Natural killer cell (primary cell): ENCODE measurements around the gene DIAPH1. TPM values are rescaled to one million over a fixed set of nuclear protein-coding genes. Genes with fewer than 3 reads are reported as not detected.

Experiments
- ATAC-seq, 3 donors: fragments of 150-1000 bp in 2 of 3; fragments of 200-7000 bp in 1 of 3; cut with Tn5 transposase; 1 replicate in 1 of 3; 2 replicates in 2 of 3; pipeline ENCODE4 v1.10.0; 2021; ENCODE audit warnings: mild to moderate bottlenecking in 2 of 3, moderate library complexity in 2 of 3
- DNase-seq, 2 donors: peaks; one replicate each; pipeline versions ENCODE4 v3.0.0 to v3.0.0-alpha.2; 2013 to 2021; ENCODE audit warnings: mixed read lengths in 1 of 2
- H3K27ac ChIP-seq: one replicate; pipeline ENCODE4 v1.5.1; 2013; ENCODE audit warnings: mild to moderate bottlenecking, low read length
- H3K27me3 ChIP-seq: one replicate; pipeline ENCODE4 v1.6.1; 2013; ENCODE audit warnings: low read length; ENCODE audit not compliant: control insufficient read depth, insufficient read depth
- H3K36me3 ChIP-seq: one replicate; pipeline ENCODE4 v1.6.1; 2013; ENCODE audit warnings: low read length; ENCODE audit not compliant: control insufficient read depth, insufficient read depth
- H3K4me1 ChIP-seq: one replicate; pipeline ENCODE4 v1.6.1; 2013; ENCODE audit warnings: low read length; ENCODE audit not compliant: control insufficient read depth, insufficient read depth
- H3K4me3 ChIP-seq: one replicate; pipeline ENCODE4 v1.5.1; 2013; ENCODE audit warnings: low read length
- H3K9me3 ChIP-seq: one replicate; pipeline ENCODE4 v1.6.1; 2013; ENCODE audit warnings: low read length; ENCODE audit not compliant: control insufficient read depth, insufficient read depth
- H3K27ac Mint-ChIP-seq, 2 donors: one replicate each; pipeline ENCODE4 v1.8.0; 2022; ENCODE audit warnings: mild to moderate bottlenecking in 2 of 2, mixed read lengths in 2 of 2, moderate library complexity in 1 of 2
- H3K27me3 Mint-ChIP-seq, 2 donors: one replicate each; pipeline ENCODE4 v1.8.0; 2022; ENCODE audit warnings: low read depth in 2 of 2, mixed read lengths in 2 of 2
- H3K36me3 Mint-ChIP-seq: one replicate; pipeline ENCODE4 v1.8.0; 2022; ENCODE audit warnings: mixed read lengths
- H3K4me1 Mint-ChIP-seq, 2 donors: one replicate each; pipeline ENCODE4 v1.8.0; 2022; ENCODE audit warnings: mixed read lengths in 2 of 2
- H3K4me3 Mint-ChIP-seq: one replicate; pipeline ENCODE4 v1.8.0; 2022; ENCODE audit warnings: mild to moderate bottlenecking, moderate library complexity, mixed read lengths
- H3K9me3 Mint-ChIP-seq, 2 donors: one replicate each; pipeline ENCODE4 v1.8.0; 2022; ENCODE audit warnings: mixed read lengths in 2 of 2
- WGBS: methylation state at CpG from one replicate; pipeline ENCODE4 v1.1.7; 2013; ENCODE audit warnings: missing lambda C conversion rate; ENCODE audit not compliant: insufficient coverage; 5-methylcytosine and 5-hydroxymethylcytosine counted together
- intact Hi-C: fragments of 100-400 bp; cut with micrococcal nuclease; formaldehyde crosslinking; loops from one replicate; pipeline ENCODE4 v1.14.2; 2022
- total RNA-seq, 4 donors: library from RNA; stranded (reverse); fragments of 120-200 nt in 1 of 4; gene quantifications; one replicate each; pipeline versions ENCODE4 v1.2.3 to v1.2.4, GENCODE V29; 2013 to 2022
- TF ChIP-seq, protein P1 (sequence below): fragments of 200-600 bp; IDR thresholded peaks from one replicate; pipeline ENCODE4 v1.8.0; 2022; ENCODE audit warnings: antibody characterized with exemption

DIAPH1 gene
- total RNA-seq, 3 donors from 2014 or later (not counting 1 experiment from before 2014, with no cell fraction given): 410 to 456 (median 419) TPM

- DNase-seq (no peak), ATAC-seq (no peak)
- Mint-ChIP-seq H3K9me3 (no peaks in the 10 kb centered on the region), H3K4me3 (no peak overlapping the region), H3K27ac (no peak overlapping the region), H3K4me1 (peaks cover 0 to 7% of the 10 kb centered on the region in 2 donors), H3K27me3 (no peaks in the 10 kb centered on the region), H3K36me3 (peaks cover 68% of the 10 kb centered on the region)
- Histone ChIP-seq H3K4me3 (no peak overlapping the region), H3K27ac (no peak overlapping the region), H3K4me1 (no peaks in the 10 kb centered on the region), H3K36me3 (peaks cover 85% of the 10 kb centered on the region), H3K27me3 (no peaks in the 10 kb centered on the region), H3K9me3 (no peaks in the 10 kb centered on the region)
- 100% methylated on average over 1 of the region's 2 CpGs for WGBS
- intact Hi-C loops: no loop called here
- TF ChIP-seq, protein P1, sequence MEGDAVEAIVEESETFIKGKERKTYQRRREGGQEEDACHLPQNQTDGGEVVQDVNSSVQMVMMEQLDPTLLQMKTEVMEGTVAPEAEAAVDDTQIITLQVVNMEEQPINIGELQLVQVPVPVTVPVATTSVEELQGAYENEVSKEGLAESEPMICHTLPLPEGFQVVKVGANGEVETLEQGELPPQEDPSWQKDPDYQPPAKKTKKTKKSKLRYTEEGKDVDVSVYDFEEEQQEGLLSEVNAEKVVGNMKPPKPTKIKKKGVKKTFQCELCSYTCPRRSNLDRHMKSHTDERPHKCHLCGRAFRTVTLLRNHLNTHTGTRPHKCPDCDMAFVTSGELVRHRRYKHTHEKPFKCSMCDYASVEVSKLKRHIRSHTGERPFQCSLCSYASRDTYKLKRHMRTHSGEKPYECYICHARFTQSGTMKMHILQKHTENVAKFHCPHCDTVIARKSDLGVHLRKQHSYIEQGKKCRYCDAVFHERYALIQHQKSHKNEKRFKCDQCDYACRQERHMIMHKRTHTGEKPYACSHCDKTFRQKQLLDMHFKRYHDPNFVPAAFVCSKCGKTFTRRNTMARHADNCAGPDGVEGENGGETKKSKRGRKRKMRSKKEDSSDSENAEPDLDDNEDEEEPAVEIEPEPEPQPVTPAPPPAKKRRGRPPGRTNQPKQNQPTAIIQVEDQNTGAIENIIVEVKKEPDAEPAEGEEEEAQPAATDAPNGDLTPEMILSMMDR: no peak
Observed at GRCh38 chr5:141574122-141574510, 44.7 kb downstream of the DIAPH1 start.

DNA sequence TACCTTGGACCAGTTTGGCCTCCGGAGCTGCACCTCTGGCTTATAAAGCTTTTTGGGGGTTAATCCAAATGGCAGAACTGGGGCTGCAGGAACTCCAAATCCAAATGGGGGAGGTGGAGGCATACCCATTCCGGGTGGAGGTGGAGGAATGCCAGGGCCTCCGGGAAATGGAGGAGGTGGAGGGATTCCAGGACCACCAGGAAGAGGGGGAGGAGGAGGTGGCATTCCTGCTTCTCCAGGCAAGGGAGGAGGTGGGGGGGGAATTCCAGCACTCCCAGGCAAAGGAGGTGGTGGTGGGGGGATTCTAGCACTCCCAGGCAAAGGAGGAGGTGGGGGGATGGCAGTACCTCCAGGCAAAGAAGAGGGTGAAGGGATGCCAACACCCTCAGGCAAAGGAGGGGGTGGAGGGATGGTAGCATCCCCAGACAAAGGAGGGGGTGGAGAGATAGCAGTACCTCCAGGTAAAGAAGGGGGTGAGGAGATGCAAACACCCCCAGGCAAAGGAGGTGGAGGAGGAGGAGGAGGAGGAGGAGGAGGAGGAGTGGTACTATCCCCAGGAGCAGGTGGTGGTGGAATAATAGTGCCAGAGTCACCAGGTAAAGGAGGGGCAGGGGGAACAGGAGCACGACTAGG lies 45.2 kb downstream of the DIAPH1 start:
- Histone ChIP-seq H3K36me3 (peaks cover 85% of the 10 kb centered on the region), H3K27me3 (no peaks in the 10 kb centered on the region), H3K27ac (no peak overlapping the region), H3K4me1 (no peaks in the 10 kb centered on the region), H3K9me3 (no peaks in the 10 kb centered on the region), H3K4me3 (no peak overlapping the region)
- Mint-ChIP-seq H3K4me3 (no peak overlapping the region), H3K27me3 (no peaks in the 10 kb centered on the region), H3K36me3 (peaks cover 63% of the 10 kb centered on the region), H3K27ac (no peak overlapping the region), H3K9me3 (no peaks in the 10 kb centered on the region), H3K4me1 (peaks cover 0 to 7% of the 10 kb centered on the region in 2 donors)
- intact Hi-C loops: no loop called here
- no peak for DNase-seq
- no peak for ATAC-seq
- TF ChIP-seq, protein P1: no peak
- WGBS: 96% methylated on average over 4 of the region's 4 CpGs

DNA sequence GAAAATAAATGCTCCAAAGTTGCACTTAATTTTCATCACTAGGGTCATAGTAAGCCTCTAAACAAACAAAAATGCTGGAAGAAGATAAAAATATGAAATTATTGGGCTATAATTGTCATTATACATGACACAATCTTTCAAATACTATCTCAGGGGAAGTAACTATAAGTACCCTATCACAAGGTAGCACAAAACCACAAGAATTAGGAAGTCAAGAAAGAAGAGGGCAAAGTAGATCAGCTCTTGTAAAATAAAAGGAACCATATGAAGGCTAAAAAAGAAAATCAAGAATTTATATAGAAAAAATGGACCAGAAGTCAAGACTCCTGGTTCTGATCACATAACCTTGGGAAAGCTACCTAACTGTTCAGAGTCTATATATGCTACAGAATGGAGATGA lies 48.1 kb downstream of the DIAPH1 start:
- H3K9me3 ChIP-seq: no peaks in the 10 kb centered on the region
- Mint-ChIP-seq H3K9me3 (no peaks in the 10 kb centered on the region), H3K4me1 (peaks cover 1 to 23% of the 10 kb centered on the region in 2 donors), H3K27me3 (no peaks in the 10 kb centered on the region), H3K4me3 (no peak overlapping the region), H3K27ac (peak overlapping the region; percentile 16 to 55), H3K36me3 (peaks cover 44% of the 10 kb centered on the region)
- no peak overlapping the region for H3K4me3 ChIP-seq
- intact Hi-C loops: no loop called here
- no peak overlapping the region for H3K27ac ChIP-seq
- H3K27me3 ChIP-seq: no peaks in the 10 kb centered on the region
- TF ChIP-seq, protein P1: no peak
- no peaks in the 10 kb centered on the region for H3K4me1 ChIP-seq
- peaks cover 79% of the 10 kb centered on the region for H3K36me3 ChIP-seq
- peak in 1 of 3 donors; percentile 46 for ATAC-seq
- no peak for DNase-seq
